Endothelial cell of umbilical vein (primary cell): Measurements from ENCODE around the gene SYTL2. TPM values are rescaled to one million over a fixed set of nuclear protein-coding genes. Genes with fewer than 3 reads are reported as not detected.

Experiments used
- BruUV-seq: library from RNA; stranded (reverse); fragments of 400-500 nt; replicated peaks from 2 replicates; lab custom pipeline; 2021; lab: Mats Ljungman, UMichigan
- CTCF ChIA-PET: fragments of 300-600, 350-600 bp; sonication (Branson Sonifier 250); formaldehyde crosslinking; loops from one replicate; lab custom pipeline; 2021; ENCODE audit warnings: antibody characterized with exemption, inconsistent platforms; lab: Charles Lee
- POLR2A ChIA-PET: fragments of 300-600, 350-600 bp; sonication (Branson Sonifier 250); formaldehyde crosslinking; loops from one replicate; lab custom pipeline; 2021; ENCODE audit warnings: antibody characterized with exemption, inconsistent platforms; lab: Charles Lee
- DNase-seq: peaks from one replicate; pipeline ENCODE4 v3.0.0-alpha.2; 2011; ENCODE audit warnings: low read depth, low spot score
- FAIRE-seq: peaks from 2 replicates; lab custom pipeline; 2011; peaks lifted over from hg19 to GRCh38; lab: Jason Lieb, UNC
- H2AFZ ChIP-seq: 2 replicates; pipeline ENCODE4 v1.6.0; 2012; ENCODE audit warnings: low read depth, low read length, control low read depth, inconsistent platforms
- H3K27ac ChIP-seq: 2 replicates; pipeline ENCODE4 v1.5.1; 2011; ENCODE audit warnings: low read depth, mild to moderate bottlenecking, control low read depth, low read length, moderate library complexity; ENCODE audit not compliant: insufficient read depth
- H3K27me3 ChIP-seq, 2 experiments: 2 replicates each; pipeline versions ENCODE4 v1.6.0 to v1.6.1; 2011; ENCODE audit warnings: low read length in 2 of 2, mixed read lengths in 1 of 2; ENCODE audit not compliant: control insufficient read depth in 2 of 2, insufficient read depth in 2 of 2
- H3K36me3 ChIP-seq, 2 experiments: 2 replicates in 1 of 2; 3 replicates in 1 of 2; pipeline ENCODE4 v1.5.1; 2011; ENCODE audit warnings: low read length in 2 of 2, mild to moderate bottlenecking in 1 of 2, moderate library complexity in 1 of 2; ENCODE audit not compliant: control insufficient read depth in 2 of 2, insufficient read depth in 2 of 2; ENCODE audit errors: extremely low read depth in 1 of 2
- H3K4me1 ChIP-seq: 3 replicates; pipeline ENCODE4 v1.5.1; 2011; ENCODE audit warnings: mild to moderate bottlenecking, low read length; ENCODE audit not compliant: control insufficient read depth, insufficient read depth; ENCODE audit errors: extremely low read depth
- H3K4me2 ChIP-seq: 2 replicates; pipeline ENCODE4 v1.6.1; 2011; ENCODE audit warnings: low read length, control low read depth, mixed read lengths; ENCODE audit not compliant: insufficient read depth
- H3K4me3 ChIP-seq, 3 experiments: fragments of 200-600 bp in 1 of 3; sonication (generic), shearing (Covaris generic) in 1 of 3; replicated peaks in 1 of 3; 2 replicates each; pipeline ENCODE4 v1.5.1; 2011 to 2016; ENCODE audit warnings: control low read depth in 3 of 3, low read length in 3 of 3, mild to moderate bottlenecking in 2 of 3, inconsistent platforms in 1 of 3, low read depth in 1 of 3, moderate library complexity in 1 of 3; ENCODE audit not compliant: insufficient read depth in 1 of 3
- H3K79me2 ChIP-seq: 2 replicates; pipeline ENCODE4 v1.6.0; 2012; ENCODE audit warnings: low read length, inconsistent platforms; ENCODE audit not compliant: control insufficient read depth, insufficient read depth
- H3K9ac ChIP-seq: replicated peaks from 2 replicates; pipeline ENCODE3; 2011; ENCODE audit warnings: low read length, control low read depth; ENCODE audit not compliant: insufficient read depth; ENCODE audit errors: extremely low read depth
- H3K9me1 ChIP-seq: replicated peaks from 3 replicates; pipeline ENCODE4 v1.6.0; 2011; ENCODE audit warnings: mild to moderate bottlenecking, low read length; ENCODE audit not compliant: control insufficient read depth, insufficient read depth; ENCODE audit errors: extremely low read depth
- H3K9me3 ChIP-seq: replicated peaks from 2 replicates; pipeline ENCODE4 v1.5.1; 2012; ENCODE audit warnings: low read length, inconsistent platforms; ENCODE audit not compliant: control insufficient read depth, insufficient read depth
- H4K20me1 ChIP-seq: replicated peaks from 2 replicates; pipeline ENCODE3; 2011; ENCODE audit warnings: mild to moderate bottlenecking, low read length; ENCODE audit not compliant: control insufficient read depth, insufficient read depth; ENCODE audit errors: extremely low read depth
- EZH2 ChIP-seq: IDR thresholded peaks from 2 replicates; pipeline ENCODE4 v1.6.1; 2012; ENCODE audit warnings: borderline replicate concordance, low read depth, mild to moderate bottlenecking, moderate library complexity, low read length, inconsistent platforms; ENCODE audit not compliant: severe bottlenecking
- FOS ChIP-seq: IDR thresholded peaks from 2 replicates; pipeline ENCODE4 v1.6.1; 2011; ENCODE audit warnings: mild to moderate bottlenecking, low read length, moderate library complexity, borderline replicate concordance; ENCODE audit not compliant: insufficient read depth
- JUN ChIP-seq: IDR thresholded peaks from 2 replicates; pipeline ENCODE4 v1.6.1; 2011; ENCODE audit warnings: borderline replicate concordance, low read depth; ENCODE audit not compliant: insufficient read length, insufficient read depth
- MYC ChIP-seq: IDR thresholded peaks from one replicate; pipeline ENCODE4 v1.6.1; 2011; ENCODE audit warnings: mild to moderate bottlenecking, low read depth, low read length
- POLR2A ChIP-seq: IDR thresholded peaks from 2 replicates; pipeline ENCODE4 v1.6.1; 2012; ENCODE audit warnings: low read depth, mild to moderate bottlenecking, control low read depth, low read length
- POLR2AphosphoS5 ChIP-seq: IDR thresholded peaks from 2 replicates; pipeline ENCODE4 v1.6.1; 2012; ENCODE audit warnings: low read depth, mild to moderate bottlenecking, control low read depth, low read length, moderate library complexity; ENCODE audit not compliant: insufficient read depth
- dilution Hi-C: fragments of 300-500 bp; cut with MboI; formaldehyde crosslinking; loops from one replicate; pipeline ENCODE4 v1.15.0; 2019; ENCODE audit warnings: low sequenced_read_pairs; ENCODE audit not compliant: extremely low pct_ligation_motif_present
- intact Hi-C: fragments of 100-400 bp; cut with micrococcal nuclease; formaldehyde crosslinking; loops from one replicate; pipeline ENCODE4 v1.10.0; 2022
- polyA plus RNA-seq, 4 experiments: library from polyadenylated mRNA; depleted of rRNA in 3 of 4; stranded (reverse) in 3 of 4; unstranded in 1 of 4; fragments of >200 nt; gene quantifications; 2 replicates each; pipeline versions ENCODE4 v1.2.1 to v1.2.3, GENCODE V29; 2011 to 2012; ENCODE audit warnings: missing spikeins in 1 of 4
- total RNA-seq: library from RNA; stranded (reverse); gene quantifications from 2 replicates; pipeline ENCODE4 v1.2.3, GENCODE V29; 2021
- TF ChIP-seq, protein P1 (sequence below), 2 donors: IDR thresholded peaks; 1 replicate in 1 of 2; 2 replicates in 1 of 2; pipeline ENCODE4 v1.5.1; 2011; ENCODE audit warnings: low read length in 2 of 2, mild to moderate bottlenecking in 2 of 2, moderate library complexity in 2 of 2, control low read depth in 1 of 2, inconsistent platforms in 1 of 2, low read depth in 1 of 2; ENCODE audit not compliant: insufficient read depth in 1 of 2; ENCODE audit errors: extremely low read depth in 1 of 2
- TF ChIP-seq, protein P2 (sequence below): IDR thresholded peaks from 2 replicates; pipeline ENCODE4 v1.6.1; 2011; ENCODE audit not compliant: insufficient read depth, insufficient read length

Gene SYTL2
- total and polyA plus RNA-seq, 2 donors (not counting 3 experiments of a cell fraction or from before 2014, with no cell fraction given): 1.4 to 2.4 TPM

DNA sequence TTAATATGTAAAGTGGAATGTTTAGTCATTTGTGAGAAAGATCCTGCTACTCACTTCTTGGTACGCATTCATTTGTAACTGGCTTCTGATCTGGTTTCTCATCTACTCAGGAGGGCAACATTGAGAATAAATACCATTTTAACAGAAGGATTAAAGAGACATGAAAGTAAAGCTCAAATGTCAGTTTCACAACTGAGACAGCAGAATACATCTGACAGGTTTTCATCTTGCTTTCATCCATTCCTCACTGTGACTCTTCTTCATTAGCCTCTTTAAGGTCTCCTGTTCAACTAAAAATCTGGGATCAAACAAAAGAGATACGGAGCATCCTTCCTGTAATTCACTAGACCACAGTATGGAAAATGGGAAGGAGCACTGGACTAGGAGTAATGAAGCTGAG lies 93.5 kb downstream of the SYTL2 start:
- Histone ChIP-seq H3K27ac (no peak overlapping the region), H3K27me3 (no peaks in the 10 kb centered on the region), H4K20me1 (no peaks in the 10 kb centered on the region), H3K4me1 (no peaks in the 10 kb centered on the region), H3K9ac (no peak overlapping the region), H3K4me3 (no peak overlapping the region), H3K4me2 (no peak overlapping the region), H3K79me2 (no peaks in the 10 kb centered on the region), H3K36me3 (no peaks in the 10 kb centered on the region), H3K9me3 (no peaks in the 10 kb centered on the region), H3K9me1 (no peaks in the 10 kb centered on the region), H2AFZ (no peak overlapping the region)
- TF ChIP-seq MYC (no peak), POLR2A (no peak), JUN (no peak), FOS (no peak), EZH2 (no peak), POLR2AphosphoS5 (no peak)
- TF ChIP-seq, protein P1, sequence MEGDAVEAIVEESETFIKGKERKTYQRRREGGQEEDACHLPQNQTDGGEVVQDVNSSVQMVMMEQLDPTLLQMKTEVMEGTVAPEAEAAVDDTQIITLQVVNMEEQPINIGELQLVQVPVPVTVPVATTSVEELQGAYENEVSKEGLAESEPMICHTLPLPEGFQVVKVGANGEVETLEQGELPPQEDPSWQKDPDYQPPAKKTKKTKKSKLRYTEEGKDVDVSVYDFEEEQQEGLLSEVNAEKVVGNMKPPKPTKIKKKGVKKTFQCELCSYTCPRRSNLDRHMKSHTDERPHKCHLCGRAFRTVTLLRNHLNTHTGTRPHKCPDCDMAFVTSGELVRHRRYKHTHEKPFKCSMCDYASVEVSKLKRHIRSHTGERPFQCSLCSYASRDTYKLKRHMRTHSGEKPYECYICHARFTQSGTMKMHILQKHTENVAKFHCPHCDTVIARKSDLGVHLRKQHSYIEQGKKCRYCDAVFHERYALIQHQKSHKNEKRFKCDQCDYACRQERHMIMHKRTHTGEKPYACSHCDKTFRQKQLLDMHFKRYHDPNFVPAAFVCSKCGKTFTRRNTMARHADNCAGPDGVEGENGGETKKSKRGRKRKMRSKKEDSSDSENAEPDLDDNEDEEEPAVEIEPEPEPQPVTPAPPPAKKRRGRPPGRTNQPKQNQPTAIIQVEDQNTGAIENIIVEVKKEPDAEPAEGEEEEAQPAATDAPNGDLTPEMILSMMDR (IDR thresholded peaks at IDR 0.05; ENCODE audit: extremely low read depth in 1 of 2, insufficient read depth in 1 of 2, low read depth in 1 of 2, low read length in 2 of 2): no peak
- TF ChIP-seq, protein P2, sequence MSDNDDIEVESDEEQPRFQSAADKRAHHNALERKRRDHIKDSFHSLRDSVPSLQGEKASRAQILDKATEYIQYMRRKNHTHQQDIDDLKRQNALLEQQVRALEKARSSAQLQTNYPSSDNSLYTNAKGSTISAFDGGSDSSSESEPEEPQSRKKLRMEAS: no peak
- ChIA-PET CTCF (interaction anchor here (1.2 kb wide), 1 partner anchor 21 kb away, joined by 3 read pairs; no protein-coding TSS in a partner anchor), POLR2A (no interaction called here)
- intact Hi-C loops: no loop called here
- no TSS peak for BruUV-seq
- dilution Hi-C loops: no loop called here
- DNase-seq: no peak
- no peak for FAIRE-seq
